GM18907 (cell line): ENCODE data around the gene SH2D4B.
A peak's percentile ranks its signal among the peaks of the same experiment; 100 is the strongest.

Experiments used
- ATAC-seq: cut with Tn5 transposase; IDR thresholded peaks from one replicate; pipeline ENCODE4 v1.9.1; 2021; ENCODE audit warnings: mild to moderate bottlenecking, moderate library complexity; ENCODE audit not compliant: unreplicated experiment

Gene SH2D4B

GRCh38 chr10:80674809-80675208 is 137.1 kb downstream of the SH2D4B start:
- no peak for ATAC-seq

- ATAC-seq, result no peak
These were observed 143.4 kb downstream of the SH2D4B start for GRCh38 chr10:80681142-80681541.

- peak; percentile 85 for ATAC-seq
These were observed 146.6 kb downstream of the SH2D4B start for GRCh38 chr10:80684259-80684658.

GRCh38 chr10:80685355-80685754 is 147.7 kb downstream of the SH2D4B start:
- ATAC-seq, result no peak

- ATAC-seq, result no peak
These were observed 149.2 kb downstream of the SH2D4B start for GRCh38 chr10:80686734-80687475.

GRCh38 chr10:80687476-80687789 is 149.7 kb downstream of the SH2D4B start:
- no peak for ATAC-seq

- no peak for ATAC-seq
These were observed 152.7 kb downstream of the SH2D4B start for GRCh38 chr10:80690434-80690833.

- no peak for ATAC-seq
These were observed 153.7 kb downstream of the SH2D4B start for GRCh38 chr10:80691441-80691840.

GRCh38 chr10:80693565-80693964 is 155.9 kb downstream of the SH2D4B start:
- ATAC-seq, result no peak

GRCh38 chr10:80694930-80695329 is 157.2 kb downstream of the SH2D4B start:
- ATAC-seq, result no peak
